ENCODE results near the gene BAZ1B. TPM values are rescaled to one million over a fixed set of nuclear protein-coding genes. Genes with fewer than 3 reads are reported as not detected.

The BAZ1B gene
- total and polyA plus RNA-seq, 8 donors, result 51.7 to 84.8 (median 72.8) TPM

DNA sequence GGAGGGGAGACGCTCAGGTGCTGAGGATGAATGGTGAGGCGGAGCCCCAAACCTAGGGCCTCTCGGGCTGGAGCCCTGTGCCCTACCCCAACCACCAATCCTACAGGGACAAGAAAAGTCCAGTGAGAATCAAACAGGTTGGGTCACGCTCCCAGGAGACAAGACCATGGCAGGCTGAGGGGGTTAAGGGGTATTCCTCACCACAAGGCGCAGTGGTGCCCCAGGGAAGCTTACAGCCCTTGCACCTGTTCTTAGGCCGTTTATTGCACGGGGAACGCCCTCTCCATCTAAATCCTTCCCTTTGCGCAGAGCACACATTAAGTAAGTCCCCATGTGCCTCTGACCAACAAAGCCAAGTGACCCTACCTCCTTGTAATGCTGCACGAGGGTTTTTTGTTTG lies 85.0 kb downstream of the BAZ1B start:
- Histone ChIP-seq H3K36me3 (peaks cover 0 to 34% of the 10 kb centered on the region in 2 donors), H3K27ac (no peak overlapping the region), H3K4me3 (no peak overlapping the region), H3K9me3 (no peaks in the 10 kb centered on the region), H3K4me1 (peaks cover 0 to 12% of the 10 kb centered on the region in 2 donors), H3K27me3 (peaks cover 0 to 37% of the 10 kb centered on the region in 2 donors)
- TF ChIP-seq, protein P1, sequence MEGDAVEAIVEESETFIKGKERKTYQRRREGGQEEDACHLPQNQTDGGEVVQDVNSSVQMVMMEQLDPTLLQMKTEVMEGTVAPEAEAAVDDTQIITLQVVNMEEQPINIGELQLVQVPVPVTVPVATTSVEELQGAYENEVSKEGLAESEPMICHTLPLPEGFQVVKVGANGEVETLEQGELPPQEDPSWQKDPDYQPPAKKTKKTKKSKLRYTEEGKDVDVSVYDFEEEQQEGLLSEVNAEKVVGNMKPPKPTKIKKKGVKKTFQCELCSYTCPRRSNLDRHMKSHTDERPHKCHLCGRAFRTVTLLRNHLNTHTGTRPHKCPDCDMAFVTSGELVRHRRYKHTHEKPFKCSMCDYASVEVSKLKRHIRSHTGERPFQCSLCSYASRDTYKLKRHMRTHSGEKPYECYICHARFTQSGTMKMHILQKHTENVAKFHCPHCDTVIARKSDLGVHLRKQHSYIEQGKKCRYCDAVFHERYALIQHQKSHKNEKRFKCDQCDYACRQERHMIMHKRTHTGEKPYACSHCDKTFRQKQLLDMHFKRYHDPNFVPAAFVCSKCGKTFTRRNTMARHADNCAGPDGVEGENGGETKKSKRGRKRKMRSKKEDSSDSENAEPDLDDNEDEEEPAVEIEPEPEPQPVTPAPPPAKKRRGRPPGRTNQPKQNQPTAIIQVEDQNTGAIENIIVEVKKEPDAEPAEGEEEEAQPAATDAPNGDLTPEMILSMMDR (IDR thresholded peaks at IDR 0.05), result no peak
- intact Hi-C loops (cut with DNase I), result no loop called here
- no peak for ATAC-seq
- no peak for DNase-seq

DNA sequence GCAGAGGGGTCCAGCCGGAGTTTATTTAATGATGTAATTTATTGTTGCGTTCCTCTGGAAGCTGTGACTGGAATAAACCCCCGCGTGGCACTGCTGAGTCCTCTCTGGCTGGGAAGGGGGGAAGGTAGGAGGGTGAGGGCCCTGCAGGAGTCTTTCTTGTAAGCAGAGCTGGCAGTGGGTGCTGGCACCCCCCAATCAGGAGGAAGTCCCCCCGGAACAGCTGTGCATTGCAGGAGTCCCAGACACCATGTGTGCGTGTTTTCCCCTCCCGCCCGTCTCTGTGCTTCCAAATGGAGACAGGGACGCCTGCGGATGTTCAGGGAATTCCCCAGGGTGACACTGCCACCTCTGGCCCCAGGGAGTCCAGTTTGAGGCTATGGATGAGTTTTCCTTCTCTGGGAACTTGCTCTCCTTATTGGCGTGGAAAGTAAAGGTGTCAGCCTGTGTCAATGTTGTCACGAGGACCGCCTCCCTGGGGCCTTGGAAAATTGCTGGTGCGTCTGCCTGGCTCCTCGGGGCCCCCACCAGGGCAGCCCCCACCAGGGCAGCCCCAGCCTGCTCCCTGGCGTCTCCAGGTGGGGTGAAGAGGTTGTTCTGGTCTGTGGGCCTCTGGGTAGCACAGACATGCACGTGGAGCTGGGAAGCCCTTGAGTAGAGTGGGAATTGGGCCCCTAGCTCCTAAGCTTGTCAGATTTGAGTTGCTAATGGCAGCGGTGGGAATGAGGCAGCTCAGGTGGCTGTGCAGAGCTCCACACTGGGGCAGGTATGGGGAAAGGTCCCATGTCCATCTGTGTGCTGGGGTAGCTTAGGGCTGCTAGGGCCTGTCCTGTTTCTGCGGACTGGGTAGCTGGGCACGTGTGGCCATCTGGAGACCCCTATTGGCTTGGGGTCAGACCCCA lies 85.8 kb downstream of the BAZ1B start:
- DNase-seq, result no peak
- peaks cover 0 to 6% of the 10 kb centered on the region in 2 donors for H3K4me1 ChIP-seq
- TF ChIP-seq, protein P1 (IDR thresholded peaks at IDR 0.05), result no peak

GRCh38 chr7:73435471-73436009 lies 86.6 kb downstream of the BAZ1B start:
- no peak overlapping the region for H3K27ac ChIP-seq
- no peaks in the 10 kb centered on the region for H3K9me3 ChIP-seq
- intact Hi-C loops (cut with DNase I), result no loop called here
- peaks cover 0 to 5% of the 10 kb centered on the region in 2 donors for H3K4me1 ChIP-seq
- TF ChIP-seq, protein P1 (IDR thresholded peaks at IDR 0.05), result no peak
- H3K36me3 ChIP-seq, result peaks cover 0 to 19% of the 10 kb centered on the region in 2 donors
- DNase-seq (no peak), ATAC-seq (no peak)
- no peak overlapping the region for H3K4me3 ChIP-seq
- H3K27me3 ChIP-seq, result peaks cover 0 to 51% of the 10 kb centered on the region in 2 donors

More for the DNA sequence above, 85.8 kb downstream of the BAZ1B start:
- H3K4me3 ChIP-seq, result no peak overlapping the region
- H3K27ac ChIP-seq, result no peak overlapping the region
- no peaks in the 10 kb centered on the region for H3K9me3 ChIP-seq
- intact Hi-C loops (cut with DNase I), result no loop called here
- H3K36me3 ChIP-seq, result peaks cover 0 to 26% of the 10 kb centered on the region in 2 donors
- H3K27me3 ChIP-seq, result peaks cover 0 to 44% of the 10 kb centered on the region in 2 donors
- ATAC-seq, result no peak

GRCh38 chr7:73434701-73435069 lies 87.4 kb downstream of the BAZ1B start:
- ATAC-seq, result no peak

More at GRCh38 chr7:73434701-73435069, 87.4 kb downstream of the BAZ1B start:
- Histone ChIP-seq H3K27me3 (peaks cover 0 to 51% of the 10 kb centered on the region in 2 donors), H3K4me3 (no peak overlapping the region), H3K36me3 (peaks cover 0 to 10% of the 10 kb centered on the region in 2 donors), H3K4me1 (peaks cover 0 to 5% of the 10 kb centered on the region in 2 donors), H3K9me3 (no peaks in the 10 kb centered on the region), H3K27ac (no peak overlapping the region)
- intact Hi-C loops (cut with DNase I), result no loop called here
- TF ChIP-seq, protein P1 (IDR thresholded peaks at IDR 0.05), result no peak
- DNase-seq, result peak in 1 of 4 donors; percentile 77

All from left lung (tissue), 10 donors.